OCI-LY1 (cell line): ENCODE results near the gene DBN1.

Source experiments
- H2AFZ ChIP-seq: fragments of 200-600 bp; sonication (generic), shearing (Covaris generic); 2 replicates; pipeline ENCODE4 v1.6.0; 2014; ENCODE audit warnings: antibody characterized with exemption, mild to moderate bottlenecking, low read length
- H3F3A ChIP-seq: fragments of 200-600 bp; sonication (generic), shearing (Covaris generic); 2 replicates; pipeline ENCODE4 v1.6.0; 2014; ENCODE audit warnings: mild to moderate bottlenecking, antibody characterized with exemption, low read length, moderate library complexity; ENCODE audit not compliant: insufficient read depth
- H3K27ac ChIP-seq: fragments of 200-600 bp; sonication (generic); 2 replicates; pipeline ENCODE4 v1.5.1; 2014; ENCODE audit warnings: low read length, mixed run types, mild to moderate bottlenecking, low read depth; ENCODE audit not compliant: poor library complexity, severe bottlenecking
- H3K27me3 ChIP-seq: fragments of 200-600 bp; sonication (generic); 2 replicates; pipeline ENCODE4 v1.6.0; 2014; ENCODE audit warnings: antibody characterized with exemption, mild to moderate bottlenecking, low read length, moderate library complexity; ENCODE audit not compliant: insufficient read depth
- H3K36me3 ChIP-seq: fragments of 200-600 bp; sonication (generic); 2 replicates; pipeline ENCODE4 v1.6.1; 2014; ENCODE audit warnings: mild to moderate bottlenecking, antibody characterized with exemption, low read length, moderate library complexity, mixed read lengths; ENCODE audit not compliant: insufficient read depth
- H3K4me1 ChIP-seq: fragments of 200-600 bp; sonication (generic); 2 replicates; pipeline ENCODE4 v1.5.1; 2014; ENCODE audit warnings: mild to moderate bottlenecking, low read length, moderate library complexity; ENCODE audit not compliant: insufficient read depth, severe bottlenecking
- H3K4me2 ChIP-seq: fragments of 200-600 bp; sonication (generic), shearing (Covaris generic); 2 replicates; pipeline ENCODE4 v1.6.1; 2014; ENCODE audit warnings: low read length
- H3K4me3 ChIP-seq: fragments of 200-600 bp; sonication (generic); 2 replicates; pipeline ENCODE4 v1.5.1; 2014; ENCODE audit warnings: low read length, low read depth, mild to moderate bottlenecking, mixed read lengths; ENCODE audit not compliant: poor library complexity, severe bottlenecking
- H3K79me2 ChIP-seq: fragments of 200-600 bp; shearing (Covaris generic); 2 replicates; pipeline ENCODE4 v1.6.1; 2016; ENCODE audit warnings: mixed run types, low read length, mixed read lengths; ENCODE audit not compliant: insufficient read depth
- H3K9ac ChIP-seq: fragments of 200-600 bp; sonication (generic), shearing (Covaris generic); 2 replicates; pipeline ENCODE4 v1.6.1; 2014; ENCODE audit warnings: mild to moderate bottlenecking, low read length, mixed read lengths
- H3K9me2 ChIP-seq: fragments of 200-600 bp; sonication (generic), shearing (Covaris generic); 2 replicates; pipeline ENCODE4 v1.6.1; 2014; ENCODE audit warnings: low read depth, mild to moderate bottlenecking, low read length, mixed read lengths
- H3K9me3 ChIP-seq: fragments of 200-600 bp; shearing (Covaris generic); 2 replicates; pipeline ENCODE4 v1.6.1; 2014; ENCODE audit warnings: low read length, mixed read lengths
- H4K20me1 ChIP-seq: fragments of 200-600 bp; sonication (generic), shearing (Covaris generic); 2 replicates; pipeline ENCODE4 v1.6.0; 2016; ENCODE audit warnings: mild to moderate bottlenecking, low read length; ENCODE audit not compliant: insufficient read depth
- CTCF ChIP-seq: fragments of 200-600 bp; sonication (generic), shearing (Covaris generic); IDR thresholded peaks from 2 replicates; pipeline ENCODE4 v1.5.1; 2017; ENCODE audit warnings: mild to moderate bottlenecking, antibody characterized with exemption, low read length, moderate library complexity, mixed read lengths
- EZH2 ChIP-seq: fragments of 200-600 bp; sonication (generic), shearing (Covaris generic); IDR thresholded peaks from 2 replicates; pipeline ENCODE4 v1.8.0; 2017; ENCODE audit warnings: borderline replicate concordance, mixed run types, mild to moderate bottlenecking, antibody characterized with exemption, low read length, moderate library complexity, mixed read lengths

The DBN1 gene

GRCh38 chr5:177465044-177465443 is 8.4 kb downstream of the DBN1 start:
- no peak overlapping the region for H3K4me3 ChIP-seq
- H3K27me3 ChIP-seq = no peaks in the 10 kb centered on the region
- peaks cover 61% of the 10 kb centered on the region for H3K36me3 ChIP-seq
- no peaks in the 10 kb centered on the region for H4K20me1 ChIP-seq
- TF ChIP-seq EZH2 (no peak), CTCF (no peak)
- no peaks in the 10 kb centered on the region for H3K79me2 ChIP-seq
- peaks cover 8% of the 10 kb centered on the region for H3K4me1 ChIP-seq
- H3K9ac ChIP-seq = no peak overlapping the region
- H3K9me3 ChIP-seq = no peaks in the 10 kb centered on the region
- no peak overlapping the region for H3K4me2 ChIP-seq
- no peak overlapping the region for H2AFZ ChIP-seq
- no peaks in the 10 kb centered on the region for H3F3A ChIP-seq
- no peaks in the 10 kb centered on the region for H3K9me2 ChIP-seq
- H3K27ac ChIP-seq = no peak overlapping the region

GRCh38 chr5:177462021-177462670 is 11.3 kb downstream of the DBN1 start:
- no peaks in the 10 kb centered on the region for H3K9me2 ChIP-seq
- H3F3A ChIP-seq = no peaks in the 10 kb centered on the region
- no peak overlapping the region for H3K4me2 ChIP-seq
- no peak overlapping the region for H3K27ac ChIP-seq
- no peaks in the 10 kb centered on the region for H3K27me3 ChIP-seq
- H3K4me1 ChIP-seq = peaks cover 3% of the 10 kb centered on the region
- TF ChIP-seq CTCF (no peak), EZH2 (no peak)
- peaks cover 68% of the 10 kb centered on the region for H3K36me3 ChIP-seq
- H2AFZ ChIP-seq = no peak overlapping the region
- H3K4me3 ChIP-seq = no peak overlapping the region
- H3K79me2 ChIP-seq = no peaks in the 10 kb centered on the region
- no peak overlapping the region for H3K9ac ChIP-seq
- H4K20me1 ChIP-seq = no peaks in the 10 kb centered on the region
- no peaks in the 10 kb centered on the region for H3K9me3 ChIP-seq

- no peak for TF ChIP-seq CTCF
- no peak for TF ChIP-seq EZH2
- H3K27ac ChIP-seq = no peak overlapping the region
- H2AFZ ChIP-seq = no peak overlapping the region
- H4K20me1 ChIP-seq = no peaks in the 10 kb centered on the region
- H3K4me1 ChIP-seq = peaks cover 18% of the 10 kb centered on the region
- no peaks in the 10 kb centered on the region for H3F3A ChIP-seq
- H3K79me2 ChIP-seq = no peaks in the 10 kb centered on the region
- H3K9ac ChIP-seq = no peak overlapping the region
- peaks cover 53% of the 10 kb centered on the region for H3K36me3 ChIP-seq
- no peak overlapping the region for H3K4me3 ChIP-seq
- no peak overlapping the region for H3K4me2 ChIP-seq
- H3K27me3 ChIP-seq = no peaks in the 10 kb centered on the region
- H3K9me3 ChIP-seq = no peaks in the 10 kb centered on the region
- H3K9me2 ChIP-seq = no peaks in the 10 kb centered on the region
Observed at GRCh38 chr5:177459819-177460628, 13.4 kb downstream of the DBN1 start.
